Effector memory CD8-positive, alpha-beta T cell (primary cell): ENCODE data around the gene TNK1.

Experiments used
- ATAC-seq: fragments of 150-1000 bp; cut with Tn5 transposase; replicated peaks from 2 replicates; pipeline ENCODE4 v1.10.0; 2021; ENCODE audit warnings: mild to moderate bottlenecking, moderate library complexity
- DNase-seq, 3 experiments: peaks; one replicate each; pipeline ENCODE4 v3.0.0; 2021
- H3K27ac Mint-ChIP-seq, 2 donors: one replicate each; pipeline ENCODE4 v1.8.0; 2022; ENCODE audit warnings: mild to moderate bottlenecking in 2 of 2, mixed read lengths in 2 of 2, moderate library complexity in 2 of 2
- H3K27me3 Mint-ChIP-seq, 2 donors: one replicate each; pipeline ENCODE4 v1.8.0; 2022; ENCODE audit warnings: mixed read lengths in 2 of 2
- H3K36me3 Mint-ChIP-seq: one replicate; pipeline ENCODE4 v1.8.0; 2022; ENCODE audit warnings: mild to moderate bottlenecking, moderate library complexity, mixed read lengths; ENCODE audit not compliant: insufficient read depth
- H3K4me1 Mint-ChIP-seq, 2 donors: one replicate each; pipeline ENCODE4 v1.8.0; 2022; ENCODE audit warnings: low read depth in 2 of 2, mixed read lengths in 2 of 2
- H3K4me3 Mint-ChIP-seq, 2 donors: one replicate each; pipeline ENCODE4 v1.8.0; 2022; ENCODE audit warnings: mild to moderate bottlenecking in 2 of 2, mixed read lengths in 2 of 2, moderate library complexity in 2 of 2
- H3K9me3 Mint-ChIP-seq, 2 donors: one replicate each; pipeline ENCODE4 v1.8.0; 2022; ENCODE audit warnings: mixed read lengths in 2 of 2

Gene TNK1

GRCh38 chr17:7426896-7427489 lies 46.1 kb downstream of the TNK1 start:
- H3K9me3 Mint-ChIP-seq, result no peaks in the 10 kb centered on the region
- H3K27me3 Mint-ChIP-seq, result no peaks in the 10 kb centered on the region
- DNase-seq (no peak), ATAC-seq (no peak)
- H3K36me3 Mint-ChIP-seq, result no peaks in the 10 kb centered on the region
- peaks cover 0 to 1% of the 10 kb centered on the region in 2 donors for H3K4me1 Mint-ChIP-seq
- H3K27ac Mint-ChIP-seq, result no peak overlapping the region
- no peak overlapping the region for H3K4me3 Mint-ChIP-seq

- no peak for DNase-seq
- no peaks in the 10 kb centered on the region for H3K36me3 Mint-ChIP-seq
- H3K4me3 Mint-ChIP-seq, result no peak overlapping the region
- H3K27ac Mint-ChIP-seq, result no peak overlapping the region
- no peaks in the 10 kb centered on the region for H3K9me3 Mint-ChIP-seq
- peaks cover 0 to 1% of the 10 kb centered on the region in 2 donors for H3K4me1 Mint-ChIP-seq
- ATAC-seq, result no peak
- no peaks in the 10 kb centered on the region for H3K27me3 Mint-ChIP-seq
Observed at GRCh38 chr17:7427549-7427948, 46.7 kb downstream of the TNK1 start.

GRCh38 chr17:7428557-7428956 lies 47.7 kb downstream of the TNK1 start, which contains the start of gene SPEM3:
SPEM3 (plus strand) TSS chr17:7428857; CDS start chr17:7428903, 46 bp downstream.
- H3K4me1 Mint-ChIP-seq, result peaks cover 0 to 1% of the 10 kb centered on the region in 2 donors
- H3K9me3 Mint-ChIP-seq, result no peaks in the 10 kb centered on the region
- no peaks in the 10 kb centered on the region for H3K36me3 Mint-ChIP-seq
- no peak for DNase-seq
- H3K27ac Mint-ChIP-seq, result no peak within 1 kb of the TSS
- ATAC-seq, result no peak
- H3K4me3 Mint-ChIP-seq, result no peak within 1 kb of the TSS
- H3K27me3 Mint-ChIP-seq, result no peaks in the 10 kb centered on the region

GRCh38 chr17:7429722-7430121 lies 48.8 kb downstream of the TNK1 start:
- no peak for ATAC-seq
- H3K4me3 Mint-ChIP-seq, result no peak overlapping the region

GRCh38 chr17:7431231-7431630 lies 50.3 kb downstream of the TNK1 start:
- no peak for DNase-seq
- Mint-ChIP-seq H3K36me3 (peaks cover 10% of the 10 kb centered on the region), H3K27me3 (no peaks in the 10 kb centered on the region), H3K27ac (no peak overlapping the region), H3K4me1 (peaks cover 9 to 12% of the 10 kb centered on the region in 2 donors), H3K4me3 (no peak overlapping the region), H3K9me3 (no peaks in the 10 kb centered on the region)
- ATAC-seq, result no peak

More at GRCh38 chr17:7429722-7430121, 48.8 kb downstream of the TNK1 start:
- no peaks in the 10 kb centered on the region for H3K4me1 Mint-ChIP-seq
- H3K9me3 Mint-ChIP-seq, result no peaks in the 10 kb centered on the region
- H3K36me3 Mint-ChIP-seq, result no peaks in the 10 kb centered on the region
- H3K27ac Mint-ChIP-seq, result no peak overlapping the region
- H3K27me3 Mint-ChIP-seq, result no peaks in the 10 kb centered on the region
- no peak for DNase-seq

GRCh38 chr17:7432296-7432695 lies 51.4 kb downstream of the TNK1 start:
- H3K27ac Mint-ChIP-seq, result no peak overlapping the region
- H3K9me3 Mint-ChIP-seq, result no peaks in the 10 kb centered on the region
- ATAC-seq, result no peak
- no peak for DNase-seq
- no peak overlapping the region for H3K4me3 Mint-ChIP-seq
- peaks cover 16 to 19% of the 10 kb centered on the region in 2 donors for H3K4me1 Mint-ChIP-seq
- peaks cover 21% of the 10 kb centered on the region for H3K36me3 Mint-ChIP-seq
- H3K27me3 Mint-ChIP-seq, result no peaks in the 10 kb centered on the region

GRCh38 chr17:7435676-7436555 lies 55.0 kb downstream of the TNK1 start:
- H3K36me3 Mint-ChIP-seq, result peaks cover 28% of the 10 kb centered on the region
- ATAC-seq, result peak; percentile 37
- H3K27ac Mint-ChIP-seq, result peak overlapping the region; percentile 90 to 93
- H3K27me3 Mint-ChIP-seq, result peaks cover 22 to 34% of the 10 kb centered on the region in 2 donors
- DNase-seq, result peak; percentile 11 to 41 (median 27)
- no peaks in the 10 kb centered on the region for H3K9me3 Mint-ChIP-seq
- peaks cover 34 to 41% of the 10 kb centered on the region in 2 donors for H3K4me1 Mint-ChIP-seq
- H3K4me3 Mint-ChIP-seq, result peak overlapping the region; percentile 93 to 97

GRCh38 chr17:7436556-7437368 lies 55.9 kb downstream of the TNK1 start:
- Mint-ChIP-seq H3K4me3 (peak overlapping the region; percentile 93 to 97), H3K4me1 (peaks cover 34 to 41% of the 10 kb centered on the region in 2 donors), H3K27ac (peak overlapping the region; percentile 68 to 93), H3K9me3 (no peaks in the 10 kb centered on the region), H3K36me3 (peaks cover 28% of the 10 kb centered on the region), H3K27me3 (peaks cover 29 to 43% of the 10 kb centered on the region in 2 donors)
- peak; percentile 72 to 82 (median 78) for DNase-seq
- peak; percentile 65 for ATAC-seq

GRCh38 chr17:7437369-7437863 lies 56.5 kb downstream of the TNK1 start:
- peaks cover 34 to 41% of the 10 kb centered on the region in 2 donors for H3K4me1 Mint-ChIP-seq
- ATAC-seq, result no peak
- no peak for DNase-seq
- peaks cover 28% of the 10 kb centered on the region for H3K36me3 Mint-ChIP-seq
- H3K9me3 Mint-ChIP-seq, result no peaks in the 10 kb centered on the region
- H3K27ac Mint-ChIP-seq, result peak overlapping the region in 1 of 2 donors; percentile 93
- peak overlapping the region; percentile 93 to 97 for H3K4me3 Mint-ChIP-seq
- H3K27me3 Mint-ChIP-seq, result peaks cover 35 to 49% of the 10 kb centered on the region in 2 donors

- H3K4me1 Mint-ChIP-seq, result peaks cover 34 to 41% of the 10 kb centered on the region in 2 donors
- H3K36me3 Mint-ChIP-seq, result peaks cover 28% of the 10 kb centered on the region
- no peak for ATAC-seq
- H3K27me3 Mint-ChIP-seq, result peaks cover 40 to 53% of the 10 kb centered on the region in 2 donors
- H3K4me3 Mint-ChIP-seq, result peak overlapping the region; percentile 60 to 76
- no peaks in the 10 kb centered on the region for H3K9me3 Mint-ChIP-seq
- DNase-seq, result peak in 1 of 3 experiments; percentile 12
- peak overlapping the region in 1 of 2 donors; percentile 16 for H3K27ac Mint-ChIP-seq
Observed at GRCh38 chr17:7437950-7438614, 57.2 kb downstream of the TNK1 start.

GRCh38 chr17:7438656-7439460 lies 58.0 kb downstream of the TNK1 start:
- H3K4me3 Mint-ChIP-seq, result peak overlapping the region; percentile 60 to 76
- peaks cover 30% of the 10 kb centered on the region for H3K36me3 Mint-ChIP-seq
- H3K4me1 Mint-ChIP-seq, result peaks cover 34 to 41% of the 10 kb centered on the region in 2 donors
- H3K9me3 Mint-ChIP-seq, result no peaks in the 10 kb centered on the region
- peak overlapping the region in 1 of 2 donors; percentile 16 for H3K27ac Mint-ChIP-seq
- ATAC-seq (no peak), DNase-seq (no peak)
- peaks cover 47 to 61% of the 10 kb centered on the region in 2 donors for H3K27me3 Mint-ChIP-seq
